Hematopoietic multipotent progenitor cell treated with erythropoietin and hydrocortisone succinate and interleukin-3 and kit ligand, for 8 days (in vitro differentiated cells): Measurements from ENCODE around the gene KCNMA1.
A peak's percentile ranks its signal among the peaks of the same experiment; 100 is the strongest.
"Not testable (repeated sequence)": the region's sequence is repeated elsewhere in the genome, so short reads cannot be mapped to it uniquely, and the experiment has no call there.

Experiments
- DNase-seq: peaks from one replicate; pipeline ENCODE4 v3.0.0-alpha.2; 2015

Gene KCNMA1

DNA sequence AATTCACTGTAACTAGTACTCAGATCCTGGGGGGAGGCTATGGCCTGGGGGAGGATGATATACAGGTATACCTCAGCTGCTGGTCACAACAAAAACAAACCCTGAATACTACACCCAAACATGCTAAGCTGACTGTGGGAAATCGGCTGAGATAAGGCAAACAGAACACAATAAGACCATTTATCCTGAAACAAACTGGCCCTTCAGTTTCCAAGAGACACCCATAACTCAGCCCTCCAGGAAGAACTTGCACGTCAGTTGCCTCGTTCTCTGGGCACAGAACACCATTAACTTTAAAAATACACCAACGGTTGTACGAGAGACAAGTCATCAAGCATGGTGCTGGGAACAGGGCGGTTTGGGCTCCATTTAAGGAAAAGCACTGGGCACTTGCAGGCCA lies 24.1 kb upstream of the KCNMA1 start:
- DNase-seq = no peak

DNA sequence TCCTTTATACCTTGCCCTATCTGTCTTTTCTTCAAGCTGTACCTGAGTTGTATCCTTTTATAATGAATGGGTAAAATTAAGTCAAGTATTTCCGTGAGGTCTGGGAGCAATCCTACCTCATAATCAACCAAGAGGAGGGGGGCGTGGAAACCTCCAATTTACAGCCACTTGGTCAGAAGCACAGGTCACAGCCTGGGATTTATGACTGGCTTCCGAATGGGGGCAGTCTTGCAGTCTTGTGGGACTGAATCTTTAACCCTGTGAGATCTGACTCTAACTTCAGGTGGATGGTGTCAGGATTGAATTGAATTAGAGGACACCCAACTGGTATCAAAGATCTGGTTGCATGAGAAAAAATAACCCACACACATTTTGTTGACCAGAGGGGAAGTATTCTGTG lies 23.5 kb upstream of the KCNMA1 start:
- DNase-seq = no peak

DNA sequence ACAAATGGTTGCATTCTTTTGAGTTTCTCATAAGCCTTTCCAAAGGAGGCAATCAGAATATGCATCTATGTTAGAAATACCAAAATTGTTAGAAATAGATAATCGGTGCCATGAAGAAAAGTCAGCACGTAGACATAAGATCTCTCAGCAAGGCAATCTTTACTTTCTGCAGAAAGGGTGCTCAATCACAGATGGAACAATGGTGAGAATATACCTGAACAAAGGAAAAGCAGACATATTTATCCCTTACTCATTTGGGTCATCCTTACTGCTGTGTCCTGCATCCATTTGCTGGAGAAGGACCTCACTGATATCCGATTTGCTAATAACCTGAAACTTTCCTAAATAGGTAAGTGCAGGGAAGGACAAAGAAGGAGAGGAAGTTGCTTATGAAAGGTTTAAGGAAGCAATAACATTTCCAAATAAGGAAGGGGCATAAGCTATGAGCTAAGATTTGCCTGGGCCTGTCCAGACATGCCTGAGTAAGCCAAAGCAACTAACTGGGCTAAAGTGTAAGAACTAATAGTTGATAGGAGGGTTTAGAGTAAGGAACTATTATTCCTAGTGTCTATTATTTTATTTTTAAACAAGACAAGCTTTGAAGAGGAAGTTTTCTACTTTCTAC lies 21.6 kb upstream of the KCNMA1 start:
- not testable (repeated sequence) for DNase-seq

DNA sequence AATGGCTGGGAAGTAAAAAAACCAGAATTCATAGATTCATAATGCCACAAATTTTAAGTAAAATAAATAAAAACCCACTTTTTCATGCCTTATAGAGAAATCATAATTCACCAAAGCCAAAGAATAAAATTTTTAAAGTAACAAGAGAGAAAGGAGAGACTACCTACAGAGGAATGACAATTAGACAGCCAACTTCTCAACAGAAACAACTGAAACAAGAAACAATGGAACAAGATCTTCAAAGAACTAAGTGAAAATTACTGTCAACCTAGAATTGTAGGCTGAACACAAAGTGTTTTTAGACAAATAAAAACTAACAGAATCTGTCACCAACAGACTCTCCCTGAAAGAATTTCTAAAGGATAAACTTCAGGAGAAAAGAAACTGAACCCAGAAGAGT lies 15.6 kb upstream of the KCNMA1 start:
- no peak for DNase-seq

DNA sequence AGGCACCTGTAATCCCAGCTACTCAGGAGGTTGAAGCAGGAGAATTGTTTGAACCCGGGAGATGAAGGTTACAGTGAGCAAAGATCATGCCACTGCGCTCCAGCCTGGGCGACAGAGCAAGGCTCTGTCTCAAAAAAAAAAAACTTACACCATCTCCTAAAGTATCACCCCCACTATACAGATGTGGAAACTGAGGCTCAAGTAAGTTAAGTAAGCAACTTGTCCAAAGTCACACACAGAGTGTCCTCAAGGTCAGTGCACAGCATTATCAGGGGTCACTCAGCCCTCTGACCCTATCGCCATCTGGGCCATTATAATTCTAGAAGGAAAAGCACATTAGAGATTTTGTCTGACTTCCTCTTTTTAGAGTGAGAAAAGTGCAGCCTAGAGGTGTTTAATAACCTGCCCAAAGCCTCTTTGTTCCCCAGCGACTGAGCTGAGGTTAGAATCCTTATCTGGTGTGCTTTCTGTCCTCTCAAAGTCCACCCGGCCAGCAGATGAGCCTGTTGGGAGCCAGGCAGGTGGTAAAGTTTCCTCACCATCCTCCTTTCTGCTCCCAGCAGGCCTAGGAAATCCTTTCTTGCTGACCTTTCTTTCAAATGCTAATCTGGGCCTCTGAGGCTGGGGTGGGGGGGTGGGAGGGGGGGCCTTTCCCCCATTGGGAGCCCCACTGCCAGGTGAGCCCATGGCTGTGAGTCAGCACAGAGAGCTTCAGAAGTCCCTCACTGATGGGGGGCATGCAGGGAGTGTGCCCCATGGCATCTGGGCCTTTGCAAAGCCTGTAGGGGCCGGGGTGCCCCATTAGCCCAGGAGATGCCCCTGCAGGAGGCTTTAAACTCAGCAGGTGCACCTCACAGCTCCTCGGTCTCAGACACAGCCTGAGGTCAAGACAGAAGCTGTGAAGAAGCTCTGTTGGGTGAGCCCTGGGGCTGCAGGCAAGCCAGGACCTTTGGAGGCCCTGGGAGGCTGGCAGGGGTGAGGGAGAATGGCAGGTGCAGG lies 12.0 kb upstream of the KCNMA1 start:
- DNase-seq = no peak

DNA sequence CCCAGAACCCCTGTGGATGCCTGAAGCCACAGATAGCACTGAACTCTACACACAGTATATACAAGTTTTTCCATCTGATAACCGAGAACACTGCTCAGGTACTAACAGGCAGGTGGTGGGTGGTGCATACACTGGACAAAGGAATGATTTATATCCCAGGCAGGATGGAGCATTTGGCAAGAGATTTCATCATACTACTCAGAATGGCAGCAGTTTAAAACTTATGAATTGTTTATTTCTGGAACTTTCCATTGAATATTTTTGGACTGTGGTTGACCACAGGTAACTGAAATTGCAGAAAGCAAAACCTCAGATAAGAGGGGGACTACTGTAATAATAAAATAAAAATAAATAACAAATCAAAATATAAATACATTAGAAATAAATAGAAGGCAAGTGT lies 10.9 kb upstream of the KCNMA1 start:
- DNase-seq = no peak

GRCh38 chr10:77647543-77648293 lies 10.1 kb upstream of the KCNMA1 start:
- no peak for DNase-seq

DNA sequence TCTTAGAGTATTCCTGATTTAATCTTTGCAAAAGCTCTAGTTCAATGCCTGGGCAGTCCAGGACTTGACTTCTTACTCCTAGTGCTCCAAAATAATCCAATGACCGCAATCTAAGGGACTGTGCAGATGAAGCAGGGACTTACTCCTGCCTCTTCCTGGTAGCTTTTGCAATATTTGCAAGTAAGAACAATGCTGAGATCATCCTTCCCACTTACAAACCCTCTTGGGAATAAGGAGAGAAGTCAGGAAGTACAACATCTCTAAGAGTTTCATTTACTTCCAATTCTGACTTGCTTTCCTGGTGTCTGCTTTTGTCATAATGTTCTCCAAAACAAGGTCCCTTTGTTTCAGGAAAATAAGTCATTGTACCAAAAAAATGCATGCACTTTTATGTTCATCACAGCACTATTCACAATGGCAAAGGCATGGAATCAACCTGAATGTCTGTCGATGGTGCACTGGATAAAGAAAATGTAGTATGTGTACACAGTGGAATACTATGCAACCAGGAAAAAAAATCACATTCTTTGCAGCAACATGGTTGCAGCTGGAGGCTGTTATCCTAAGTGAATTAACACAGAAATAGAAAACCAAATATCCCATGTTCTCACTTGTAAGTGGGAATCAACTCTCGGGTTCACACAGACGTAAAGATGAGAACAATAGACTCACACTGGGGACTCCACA lies 7.1 kb upstream of the KCNMA1 start:
- no peak for DNase-seq

GRCh38 chr10:77643795-77644468 lies 6.3 kb upstream of the KCNMA1 start:
- peak; percentile 41 for DNase-seq

GRCh38 chr10:77641788-77642397 lies 4.3 kb upstream of the KCNMA1 start:
- DNase-seq = peak; percentile 76

DNA sequence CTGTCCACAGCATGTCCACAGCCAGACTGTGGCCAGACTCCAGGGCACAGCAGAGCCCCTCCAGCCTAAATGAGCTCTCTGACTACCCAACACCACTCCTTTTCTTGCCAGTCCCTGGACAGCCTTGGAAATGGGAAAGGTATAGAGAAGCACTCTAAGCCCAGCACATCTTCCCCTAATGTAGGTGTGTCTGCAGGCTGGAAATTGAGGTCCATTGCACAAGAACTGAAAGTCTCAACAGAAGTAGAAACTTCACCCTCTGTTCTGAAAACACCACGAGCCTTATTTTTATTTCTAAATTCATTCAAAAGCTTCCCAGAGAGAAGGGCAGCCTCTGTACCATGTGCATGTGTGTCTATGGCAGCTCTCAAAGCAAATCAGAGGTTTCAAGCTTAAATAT lies 3.7 kb upstream of the KCNMA1 start:
- DNase-seq = no peak

DNA sequence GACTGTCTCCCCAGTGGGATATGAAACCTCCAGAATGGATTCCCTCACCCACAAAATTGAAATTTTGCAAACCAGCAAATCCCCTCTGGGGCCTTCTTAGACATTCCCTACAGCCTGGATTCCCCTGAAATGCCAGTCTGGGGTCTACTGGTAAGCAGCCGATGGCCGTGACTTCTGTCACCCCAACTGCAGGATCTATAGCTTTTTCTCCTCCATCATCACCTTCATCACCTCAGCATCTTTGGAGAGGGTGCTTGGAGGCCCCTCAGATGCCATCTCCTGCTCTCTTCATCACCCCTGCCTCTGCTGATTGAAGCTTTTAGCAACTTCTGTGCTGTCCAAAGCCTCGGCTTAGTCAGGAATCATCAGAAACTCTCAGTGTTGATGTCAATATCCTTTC lies 2.6 kb upstream of the KCNMA1 start:
- DNase-seq = no peak

DNA sequence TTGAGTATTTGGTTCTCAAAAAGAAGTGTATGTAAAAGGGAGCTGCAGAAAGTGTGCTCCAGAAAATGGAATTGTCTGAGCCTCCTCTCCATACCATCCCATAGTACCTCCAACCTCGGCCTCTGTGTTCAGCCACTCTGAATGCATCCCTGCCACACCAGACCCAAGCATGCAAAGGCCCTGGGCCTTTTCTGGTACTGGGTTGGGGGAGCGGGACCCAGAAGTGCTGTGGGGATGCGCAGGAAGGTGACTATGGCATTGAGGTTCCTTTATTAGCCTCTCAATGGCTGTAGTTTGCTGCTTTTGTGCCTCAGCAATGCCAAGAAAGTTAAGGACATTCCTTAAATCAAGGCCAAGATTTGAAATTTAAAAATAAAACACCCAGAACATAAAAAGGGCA lies 2.1 kb upstream of the KCNMA1 start:
- DNase-seq = no peak

DNA sequence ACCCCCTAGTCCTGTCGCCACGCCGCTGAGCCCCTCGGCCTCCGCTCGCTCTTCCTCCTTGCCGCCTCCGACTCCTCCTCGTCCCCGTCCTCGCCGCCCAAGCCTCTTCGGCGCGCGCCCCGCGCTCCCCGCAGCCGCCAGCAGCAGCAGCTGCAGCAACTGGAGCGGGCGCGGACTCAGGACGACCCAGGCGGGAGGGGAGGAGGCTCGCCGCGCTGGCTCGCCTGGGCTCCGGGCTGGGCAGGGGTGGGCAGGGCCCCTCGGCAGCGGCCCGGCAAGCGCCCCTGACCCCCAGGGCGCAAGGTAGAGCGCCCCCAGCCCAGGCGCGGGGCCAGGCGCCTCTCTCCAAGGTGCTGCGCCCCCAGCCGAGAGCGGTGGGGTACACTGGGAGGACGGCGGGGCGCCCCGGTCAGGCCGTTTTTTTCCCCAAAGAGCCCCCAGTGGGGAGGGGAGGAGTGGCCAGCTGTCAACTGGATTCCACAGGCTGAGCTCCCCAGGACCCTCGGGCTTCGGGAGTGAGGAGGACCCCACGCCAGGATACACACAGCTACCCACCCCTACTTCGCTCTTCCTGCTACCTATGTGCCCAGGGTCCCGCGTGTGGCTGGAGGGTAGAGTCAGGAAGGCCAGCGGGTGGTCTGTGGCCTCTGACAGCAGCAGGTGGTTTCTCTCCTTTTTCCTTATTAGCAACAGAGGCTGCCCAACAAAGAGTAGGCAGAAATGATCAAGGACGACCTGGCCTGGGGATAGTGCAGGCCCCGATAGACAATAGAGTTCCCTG lies 903 bp upstream of the KCNMA1 start:
- no peak for DNase-seq

GRCh38 chr10:77636967-77637531 lies 559 bp downstream of the KCNMA1 start:
- DNase-seq = no peak

DNA sequence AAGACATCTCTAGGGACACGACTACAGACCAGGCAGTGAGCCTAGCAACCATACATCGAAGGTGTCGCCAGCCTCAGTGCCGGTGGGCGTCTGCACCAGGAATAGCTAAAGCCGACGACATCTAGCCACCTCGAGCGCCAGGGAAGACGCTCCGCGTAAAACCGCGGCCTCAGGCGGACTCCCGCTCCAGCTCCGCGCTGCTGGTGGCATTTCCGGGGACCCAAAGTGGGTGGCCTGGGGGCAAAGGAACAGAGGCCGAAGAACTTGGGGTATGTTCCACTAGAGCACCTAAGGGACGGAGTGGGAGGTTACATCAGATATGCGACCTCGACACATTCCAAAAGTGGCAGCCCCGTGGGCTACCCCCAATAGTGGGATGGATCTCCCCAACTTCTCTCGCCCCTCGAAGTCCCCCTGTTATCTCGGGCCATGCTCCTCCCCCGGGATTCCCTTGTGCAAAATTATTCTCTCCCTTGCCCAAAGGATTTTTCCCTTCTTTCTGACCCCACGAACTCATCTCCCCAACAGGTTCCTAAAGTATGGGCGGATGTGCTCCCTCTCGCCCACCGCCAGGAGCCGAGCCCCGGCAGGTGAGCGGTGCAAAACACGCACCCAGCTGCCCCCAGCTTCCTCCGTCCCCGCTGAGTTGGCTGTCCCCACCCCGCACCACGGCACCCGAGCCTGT lies 1.2 kb downstream of the KCNMA1 start:
- DNase-seq = no peak

GRCh38 chr10:77635402-77636227 lies 2.0 kb downstream of the KCNMA1 start:
- DNase-seq = no peak

DNA sequence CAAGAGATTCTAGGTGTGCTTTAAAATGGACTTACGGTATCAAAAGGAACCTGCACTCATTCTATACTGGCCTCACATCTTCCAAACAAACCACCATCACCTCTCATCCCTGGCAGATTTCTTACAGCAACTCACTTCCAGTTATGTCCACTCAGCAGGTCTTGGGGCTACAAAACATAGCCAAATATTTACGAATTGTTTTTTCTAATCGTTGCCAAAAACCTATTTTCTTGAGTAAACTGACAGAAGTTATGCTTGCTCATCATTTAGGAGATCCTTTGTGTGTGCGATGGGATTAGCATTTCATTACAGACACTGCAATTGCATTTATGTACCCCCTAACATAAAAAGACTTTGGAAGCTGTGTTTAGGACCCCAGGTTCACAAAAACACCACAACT lies 2.7 kb downstream of the KCNMA1 start:
- no peak for DNase-seq

- no peak for DNase-seq
These were observed 4.2 kb downstream of the KCNMA1 start for GRCh38 chr10:77633376-77633775.
